Stomach smooth muscle (tissue), 2 donors: ENCODE results near the gene TGFBR3.

ENCODE experiments used
- H3K27ac ChIP-seq: one replicate; pipeline ENCODE4 v1.7.0; 2013; ENCODE audit warnings: mild to moderate bottlenecking, low read length, inconsistent platforms
- H3K27me3 ChIP-seq, 2 donors: one replicate each; pipeline ENCODE4 v1.7.0; 2013; ENCODE audit warnings: low read length in 2 of 2; ENCODE audit not compliant: insufficient read depth in 2 of 2, control insufficient read depth in 1 of 2
- H3K36me3 ChIP-seq, 2 donors: one replicate each; pipeline ENCODE4 v1.7.0; 2013; ENCODE audit warnings: low read length in 2 of 2; ENCODE audit not compliant: control insufficient read depth in 2 of 2, insufficient read depth in 2 of 2
- H3K4me1 ChIP-seq: one replicate; pipeline ENCODE4 v1.7.0; 2013; ENCODE audit warnings: low read length; ENCODE audit not compliant: control insufficient read depth, insufficient read depth
- H3K4me3 ChIP-seq, 2 donors: one replicate each; pipeline ENCODE4 v1.7.0; 2013; ENCODE audit warnings: low read length in 2 of 2
- H3K9ac ChIP-seq, 2 donors: one replicate each; pipeline ENCODE4 v1.7.0; 2013; ENCODE audit warnings: low read length in 2 of 2, mild to moderate bottlenecking in 1 of 2
- H3K9me3 ChIP-seq, 2 donors: one replicate each; pipeline ENCODE4 v1.7.0; 2013; ENCODE audit warnings: low read length in 2 of 2; ENCODE audit not compliant: control insufficient read depth in 2 of 2
- donor health status: healthy.
- donor health status: Pancreatic carcinoma.

The TGFBR3 gene

GRCh38 chr1:91710261-91710660, 175.7 kb downstream of the TGFBR3 start:
- peaks cover 24% of the 10 kb centered on the region for H3K4me1 ChIP-seq
- no peaks in the 10 kb centered on the region for H3K9me3 ChIP-seq
- no peak overlapping the region for H3K27ac ChIP-seq
- no peak overlapping the region for H3K9ac ChIP-seq
- H3K36me3 ChIP-seq = peaks cover 45 to 48% of the 10 kb centered on the region in 2 donors
- H3K4me3 ChIP-seq = no peak overlapping the region
- no peaks in the 10 kb centered on the region for H3K27me3 ChIP-seq

DNA sequence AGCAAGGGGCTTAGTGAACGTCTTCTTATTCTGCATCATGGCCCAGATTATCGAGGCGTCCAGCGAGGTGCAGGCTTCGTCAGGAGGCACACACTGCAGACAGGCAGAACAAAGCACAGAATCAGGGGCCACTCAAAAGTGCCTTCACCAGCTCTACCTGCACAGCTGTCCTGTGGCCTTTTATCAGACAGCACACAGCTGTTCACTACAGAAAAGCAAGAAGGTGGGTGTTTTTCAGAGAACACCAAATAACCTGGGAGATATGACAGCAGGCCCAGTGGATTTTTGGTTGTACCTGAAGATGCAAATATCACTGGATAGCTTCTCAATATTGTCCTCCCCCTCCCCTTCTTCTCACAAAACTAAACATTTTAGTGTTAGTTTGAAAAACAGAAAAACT, 177.3 kb downstream of the TGFBR3 start:
- no peaks in the 10 kb centered on the region for H3K27me3 ChIP-seq
- no peak overlapping the region for H3K9ac ChIP-seq
- no peak overlapping the region for H3K27ac ChIP-seq
- H3K36me3 ChIP-seq = peaks cover 41% of the 10 kb centered on the region in 2 donors
- H3K4me1 ChIP-seq = peaks cover 23% of the 10 kb centered on the region
- H3K9me3 ChIP-seq = no peaks in the 10 kb centered on the region
- no peak overlapping the region for H3K4me3 ChIP-seq

GRCh38 chr1:91707890-91708218, 178.1 kb downstream of the TGFBR3 start:
- H3K36me3 ChIP-seq = peaks cover 41% of the 10 kb centered on the region in 2 donors
- H3K4me3 ChIP-seq = no peak overlapping the region
- H3K9me3 ChIP-seq = no peaks in the 10 kb centered on the region
- no peak overlapping the region for H3K27ac ChIP-seq
- H3K9ac ChIP-seq = no peak overlapping the region
- H3K27me3 ChIP-seq = no peaks in the 10 kb centered on the region
- H3K4me1 ChIP-seq = peaks cover 17% of the 10 kb centered on the region

DNA sequence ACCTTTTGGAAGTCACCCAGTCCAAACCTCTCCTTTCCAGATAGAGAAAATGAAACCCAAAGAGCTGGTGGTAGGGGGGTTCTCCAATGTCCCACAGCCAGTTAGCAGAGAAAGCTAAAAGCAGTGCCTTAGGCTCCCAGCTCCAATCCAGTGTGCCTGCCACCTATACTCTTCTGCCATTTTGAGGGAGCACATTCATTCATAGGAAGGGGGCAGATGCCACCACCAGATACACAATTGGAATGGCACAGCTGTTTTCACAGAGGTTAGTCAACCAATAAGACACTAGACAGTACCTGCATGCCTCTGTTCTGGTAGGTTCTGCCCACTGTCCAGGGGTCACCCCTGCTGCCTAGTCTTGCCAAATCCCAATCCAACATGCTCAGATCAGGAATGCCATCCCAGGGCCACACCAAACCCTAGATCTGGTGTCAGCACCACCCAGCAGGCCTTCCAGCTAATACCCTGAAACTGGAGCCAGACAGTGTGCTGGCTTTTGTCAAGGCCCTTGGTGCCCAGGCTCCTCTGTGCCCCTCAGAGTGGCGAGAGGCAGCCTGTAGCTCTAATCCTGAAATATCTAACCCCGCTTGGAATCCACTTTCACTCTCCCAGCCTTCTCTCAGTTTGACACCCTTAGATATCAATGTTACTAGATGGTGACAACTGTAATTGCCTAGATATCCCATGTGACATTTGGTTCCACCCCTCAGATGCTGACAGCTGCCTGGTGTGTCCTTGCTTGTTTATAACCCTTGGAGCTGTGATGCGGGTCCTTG, 178.6 kb downstream of the TGFBR3 start:
- H3K4me1 ChIP-seq = peaks cover 13% of the 10 kb centered on the region
- H3K27me3 ChIP-seq = no peaks in the 10 kb centered on the region
- H3K27ac ChIP-seq = no peak overlapping the region
- peaks cover 41% of the 10 kb centered on the region in 2 donors for H3K36me3 ChIP-seq
- H3K9me3 ChIP-seq = no peaks in the 10 kb centered on the region
- no peak overlapping the region for H3K4me3 ChIP-seq
- no peak overlapping the region for H3K9ac ChIP-seq

GRCh38 chr1:91706140-91706957, 179.6 kb downstream of the TGFBR3 start:
- peaks cover 36 to 41% of the 10 kb centered on the region in 2 donors for H3K36me3 ChIP-seq
- H3K9me3 ChIP-seq = no peaks in the 10 kb centered on the region
- H3K4me3 ChIP-seq = no peak overlapping the region
- H3K27me3 ChIP-seq = no peaks in the 10 kb centered on the region
- H3K27ac ChIP-seq = no peak overlapping the region
- no peak overlapping the region for H3K9ac ChIP-seq
- peaks cover 7% of the 10 kb centered on the region for H3K4me1 ChIP-seq

- Histone ChIP-seq H3K9me3 (no peaks in the 10 kb centered on the region), H3K4me3 (no peak overlapping the region), H3K4me1 (peaks cover 2% of the 10 kb centered on the region), H3K27me3 (no peaks in the 10 kb centered on the region), H3K9ac (no peak overlapping the region), H3K27ac (no peak overlapping the region), H3K36me3 (peaks cover 31 to 34% of the 10 kb centered on the region in 2 donors)
These were observed 181.2 kb downstream of the TGFBR3 start for GRCh38 chr1:91704746-91705145.

DNA sequence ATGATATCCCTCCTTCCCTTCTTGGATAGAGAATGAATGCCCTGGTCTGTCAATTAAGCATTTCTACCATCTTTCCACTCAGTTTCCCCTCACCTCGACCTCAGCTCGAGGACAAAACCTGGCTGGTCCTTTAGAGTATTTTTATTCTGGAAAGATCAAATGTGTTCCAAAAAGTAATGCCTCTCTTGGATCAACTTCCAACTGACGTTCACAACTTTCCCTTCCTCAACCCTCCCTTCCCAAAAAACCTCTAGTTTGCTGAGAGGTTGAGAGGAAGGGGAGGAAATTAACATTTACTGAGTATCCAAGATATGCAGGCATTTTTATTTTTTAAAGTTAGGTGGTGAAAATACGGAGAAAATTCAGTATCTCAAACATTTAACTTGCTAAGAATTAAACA, 182.9 kb downstream of the TGFBR3 start:
- no peak overlapping the region for H3K27ac ChIP-seq
- H3K36me3 ChIP-seq = peaks cover 25 to 26% of the 10 kb centered on the region in 2 donors
- no peak overlapping the region for H3K4me3 ChIP-seq
- no peaks in the 10 kb centered on the region for H3K9me3 ChIP-seq
- H3K9ac ChIP-seq = no peak overlapping the region
- H3K4me1 ChIP-seq = peaks cover 7% of the 10 kb centered on the region
- no peaks in the 10 kb centered on the region for H3K27me3 ChIP-seq

DNA sequence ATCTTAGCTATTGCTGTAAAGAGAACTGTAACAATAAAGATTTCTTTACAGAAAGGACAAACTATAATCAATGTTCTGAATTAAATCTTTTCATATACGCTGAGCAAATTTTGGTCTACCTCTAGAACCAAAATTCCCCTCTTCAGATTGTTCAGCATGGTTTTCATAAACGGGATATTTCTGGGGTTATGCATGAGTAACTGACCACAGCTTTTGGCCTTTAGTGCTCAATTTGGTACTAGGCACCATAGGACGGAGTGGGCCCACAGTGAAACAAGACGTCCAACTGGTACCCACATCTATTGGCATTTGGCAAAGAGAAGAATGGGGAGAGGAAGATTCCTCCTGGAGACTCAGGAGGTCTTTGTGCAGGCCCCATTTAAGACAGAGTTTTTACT, 184.5 kb downstream of the TGFBR3 start:
- Histone ChIP-seq H3K9me3 (no peaks in the 10 kb centered on the region), H3K4me3 (no peak overlapping the region), H3K27me3 (no peaks in the 10 kb centered on the region), H3K27ac (no peak overlapping the region), H3K4me1 (peaks cover 7% of the 10 kb centered on the region), H3K9ac (no peak overlapping the region), H3K36me3 (peaks cover 15 to 18% of the 10 kb centered on the region in 2 donors)

DNA sequence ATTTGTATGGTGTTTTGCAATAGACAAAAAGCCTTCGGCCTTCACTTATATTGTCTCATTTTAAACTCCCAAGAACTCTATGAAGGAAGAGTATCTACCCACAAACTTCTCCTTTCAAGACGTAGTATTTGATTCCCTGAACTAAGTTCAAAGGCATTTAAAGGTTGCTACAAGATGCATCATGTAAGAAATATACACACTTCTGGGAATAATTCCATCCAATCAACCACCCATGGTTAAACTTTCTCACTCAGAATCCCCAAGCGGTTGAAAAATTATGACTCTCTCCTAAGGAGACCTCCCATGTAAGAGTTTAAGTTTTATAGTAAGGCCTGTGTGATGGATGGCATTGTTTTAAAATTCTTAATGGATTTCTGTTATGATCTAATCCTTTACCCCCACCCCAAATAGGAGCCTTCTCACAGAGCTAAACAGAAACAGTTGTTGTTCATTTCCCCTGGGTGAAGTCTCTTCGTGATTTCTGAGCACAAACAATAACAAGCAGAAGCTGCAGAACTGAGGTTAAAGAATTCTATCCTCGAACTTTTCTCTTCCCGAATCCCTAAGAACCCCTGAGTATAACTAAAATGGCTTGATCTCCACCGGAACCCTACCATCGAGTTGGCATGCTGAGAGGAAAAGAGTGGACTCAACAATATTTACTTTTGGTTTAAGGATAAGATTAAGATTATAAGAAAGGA, 185.0 kb downstream of the TGFBR3 start:
- H3K4me1 ChIP-seq = peaks cover 7% of the 10 kb centered on the region
- H3K36me3 ChIP-seq = peaks cover 11 to 18% of the 10 kb centered on the region in 2 donors

DNA sequence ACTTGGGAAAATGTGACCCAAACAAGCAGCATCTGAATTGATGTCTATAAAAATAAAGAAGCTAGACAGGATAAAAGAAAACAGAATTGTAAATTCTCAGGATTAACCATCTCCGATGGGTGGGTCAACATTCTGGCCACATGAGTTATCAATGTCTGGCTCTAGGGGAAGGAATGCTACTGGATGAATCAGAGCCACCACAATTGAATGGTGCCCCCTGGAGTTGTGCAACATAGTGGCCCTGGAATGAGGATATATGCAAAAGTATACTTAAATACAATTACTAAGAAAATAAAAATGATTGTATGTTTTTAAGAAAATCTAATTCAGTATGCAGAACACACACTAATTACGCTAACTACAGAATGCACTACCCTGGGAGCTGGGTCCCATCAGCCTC, 185.6 kb downstream of the TGFBR3 start:
- Histone ChIP-seq H3K9ac (no peak overlapping the region), H3K4me1 (peaks cover 7% of the 10 kb centered on the region), H3K27me3 (no peaks in the 10 kb centered on the region), H3K4me3 (no peak overlapping the region), H3K27ac (no peak overlapping the region), H3K9me3 (no peaks in the 10 kb centered on the region), H3K36me3 (peaks cover 9 to 21% of the 10 kb centered on the region in 2 donors)

More for the DNA sequence above, 185.0 kb downstream of the TGFBR3 start:
- no peaks in the 10 kb centered on the region for H3K9me3 ChIP-seq
- no peaks in the 10 kb centered on the region for H3K27me3 ChIP-seq
- no peak overlapping the region for H3K4me3 ChIP-seq
- H3K27ac ChIP-seq = no peak overlapping the region
- H3K9ac ChIP-seq = no peak overlapping the region
